ELF-1 (cell line): ENCODE measurements around the gene ELMO2.
A peak's percentile ranks its signal among the peaks of the same experiment; 100 is the strongest.

Experiments used
- DNase-seq: peaks from one replicate; pipeline ENCODE4 v3.0.0-alpha.2; 2016; ENCODE audit warnings: low read depth, low spot score

ELMO2 gene

DNA sequence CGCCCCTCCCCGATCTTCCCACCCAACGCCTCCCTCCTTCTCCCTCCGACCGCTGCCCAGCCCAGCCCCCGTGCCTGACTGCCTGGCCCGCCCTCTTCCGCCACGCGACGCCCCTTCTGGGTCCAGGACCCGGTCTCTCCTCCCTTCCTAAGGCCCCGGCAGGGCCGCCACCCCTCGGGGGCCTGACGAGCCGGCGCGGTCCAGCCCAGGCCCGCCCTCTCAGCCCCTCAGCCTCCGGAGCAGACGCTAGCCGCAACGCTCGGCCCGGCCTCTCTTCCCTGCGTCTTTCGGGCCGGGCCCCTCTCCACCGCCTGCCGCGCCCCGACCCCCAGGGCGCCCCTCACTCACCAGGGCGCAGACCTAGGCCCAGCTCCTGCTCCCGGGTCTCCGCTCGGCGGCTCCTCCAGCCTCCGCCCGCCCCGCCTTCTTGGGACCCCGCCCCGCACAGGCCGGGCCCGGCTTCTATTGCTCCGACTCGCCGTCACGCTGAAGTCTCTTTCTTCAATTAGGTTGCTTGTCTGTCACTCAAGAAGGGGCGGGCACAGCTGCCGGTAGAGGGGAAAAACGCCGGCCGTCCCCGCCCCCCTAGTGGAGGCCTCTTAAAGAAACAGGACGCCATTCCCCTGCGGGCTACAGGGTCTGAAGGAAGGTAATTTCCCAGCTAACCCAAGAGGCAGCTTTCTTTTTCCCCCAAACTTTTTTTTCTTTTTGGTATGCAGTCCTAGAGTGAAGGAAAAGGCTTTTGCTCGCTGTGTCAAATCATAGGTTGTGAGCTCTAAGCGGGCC is at the start of gene ELMO2:
TSS of gene ELMO2 (minus strand) at position 416 of the 786 bp plus-strand sequence. CDS start 12,133 bp downstream, outside the sequence.
- DNase-seq, result peak; percentile 99

DNA sequence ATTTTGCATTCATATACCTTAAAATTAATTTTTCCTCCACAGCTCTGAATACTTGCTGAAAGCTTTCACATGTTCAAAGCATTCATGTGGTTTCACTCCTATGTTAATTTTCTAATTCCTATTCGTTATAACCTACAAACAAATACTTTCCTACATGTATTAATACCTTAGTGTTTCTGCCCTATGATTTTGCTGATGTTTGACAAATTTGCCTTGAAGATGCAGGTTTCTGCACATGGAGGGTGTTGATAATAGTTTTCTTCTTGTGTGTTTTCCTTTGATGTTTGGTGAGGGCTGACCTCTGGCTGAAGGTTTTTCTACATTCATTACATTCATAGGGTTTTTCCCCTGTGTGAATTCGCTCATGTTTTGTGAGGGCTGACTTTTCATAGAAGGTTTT is 49.3 kb upstream of the ELMO2 start:
- no peak for DNase-seq

- no peak for DNase-seq
Measured at GRCh38 chr20:46446851-46447250, 40.4 kb upstream of the ELMO2 start.

DNA sequence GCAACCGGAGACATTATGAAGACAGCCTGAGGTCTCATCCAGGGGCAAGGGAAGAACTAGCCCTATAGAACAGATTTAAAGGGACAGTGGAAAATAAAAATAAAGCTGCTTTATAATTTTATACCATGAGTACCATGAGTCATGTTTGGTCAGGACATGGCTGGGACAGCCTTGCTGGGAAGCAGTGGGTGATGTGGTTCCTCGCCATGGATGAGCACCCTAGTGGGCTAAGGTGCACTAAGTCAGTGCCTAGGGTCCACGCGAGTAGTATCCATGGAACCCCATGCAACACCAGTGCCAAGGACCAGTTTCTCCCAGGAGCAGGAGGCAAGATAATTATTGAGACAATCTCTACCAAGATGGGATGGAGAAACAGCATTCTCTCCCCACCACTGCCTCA is 33.4 kb upstream of the ELMO2 start:
- no peak for DNase-seq

GRCh38 chr20:46438156-46438750 is 31.8 kb upstream of the ELMO2 start:
- peak; percentile 37 for DNase-seq

- no peak for DNase-seq
Measured at GRCh38 chr20:46435146-46435545, 28.7 kb upstream of the ELMO2 start.

DNA sequence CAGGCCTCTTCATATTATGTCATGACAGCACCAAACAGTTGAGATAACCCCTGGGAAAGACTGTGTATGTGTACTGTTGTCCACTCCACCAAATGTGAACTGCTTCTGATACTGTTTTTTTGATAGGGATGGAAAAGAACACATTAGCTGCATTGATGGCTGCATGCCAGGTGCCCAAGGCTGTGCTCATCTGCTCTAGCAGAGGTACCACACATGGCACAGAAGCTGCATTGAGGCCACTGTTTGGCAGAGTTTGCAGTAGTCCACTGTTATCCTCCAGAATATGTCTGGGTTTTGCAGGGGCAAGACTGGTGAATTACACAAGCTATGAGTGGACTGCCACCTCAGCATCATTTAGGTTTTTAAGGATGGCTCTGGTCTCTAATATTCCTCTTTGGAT is 28.2 kb upstream of the ELMO2 start:
- DNase-seq, result no peak

DNA sequence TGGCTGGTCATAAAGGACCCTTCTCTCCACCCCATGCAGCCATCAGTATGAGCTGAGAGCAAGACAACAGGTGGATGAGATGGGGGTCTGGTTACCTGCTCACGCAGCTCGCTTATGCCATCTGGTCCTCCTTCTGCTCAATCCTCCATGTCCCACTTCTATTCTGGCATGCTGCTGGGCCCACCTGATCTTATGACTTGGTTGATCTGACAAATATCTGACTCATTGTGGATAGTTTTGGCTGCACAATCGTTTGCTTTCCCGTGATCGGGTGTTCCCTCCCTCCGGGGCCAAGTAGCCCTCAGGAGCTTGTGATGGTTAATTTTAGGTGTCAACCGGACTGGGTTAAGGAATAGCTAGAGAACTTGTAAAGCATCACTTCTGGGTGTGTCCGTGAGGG is 26.6 kb upstream of the ELMO2 start:
- DNase-seq, result no peak

GRCh38 chr20:46430921-46431712 is 24.7 kb upstream of the ELMO2 start:
- DNase-seq, result no peak

- DNase-seq, result no peak
Measured at GRCh38 chr20:46427384-46427783, 21.0 kb upstream of the ELMO2 start.

- DNase-seq, result no peak
Measured at GRCh38 chr20:46423882-46424482, 17.6 kb upstream of the ELMO2 start.

- DNase-seq, result no peak
Measured at GRCh38 chr20:46423342-46423741, 16.9 kb upstream of the ELMO2 start.

GRCh38 chr20:46420878-46421277 is 14.5 kb upstream of the ELMO2 start:
- DNase-seq, result no peak

DNA sequence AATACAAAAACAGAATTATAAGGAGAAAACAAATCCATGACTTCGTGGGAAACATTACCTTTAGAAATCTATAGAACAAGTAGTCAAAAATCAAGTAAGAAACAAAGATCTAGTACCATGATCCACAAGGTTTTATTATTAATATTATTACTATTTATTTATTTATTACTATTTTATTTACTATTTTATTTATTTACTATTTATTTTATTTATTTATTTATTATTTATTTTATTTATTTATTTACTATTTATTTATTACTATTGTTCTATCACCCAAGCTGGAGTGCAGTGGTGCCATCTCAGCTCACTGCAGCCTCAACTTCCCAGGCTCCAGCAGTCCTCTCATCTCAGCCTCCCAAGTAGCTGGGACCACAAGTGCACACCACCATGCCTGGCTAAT is 13.5 kb upstream of the ELMO2 start:
- DNase-seq, result no peak

GRCh38 chr20:46416839-46417238 is 10.4 kb upstream of the ELMO2 start:
- no peak for DNase-seq

- DNase-seq, result no peak
Measured at GRCh38 chr20:46416421-46416820, 10.0 kb upstream of the ELMO2 start.

GRCh38 chr20:46415773-46416172 is 9.4 kb upstream of the ELMO2 start:
- no peak for DNase-seq

DNA sequence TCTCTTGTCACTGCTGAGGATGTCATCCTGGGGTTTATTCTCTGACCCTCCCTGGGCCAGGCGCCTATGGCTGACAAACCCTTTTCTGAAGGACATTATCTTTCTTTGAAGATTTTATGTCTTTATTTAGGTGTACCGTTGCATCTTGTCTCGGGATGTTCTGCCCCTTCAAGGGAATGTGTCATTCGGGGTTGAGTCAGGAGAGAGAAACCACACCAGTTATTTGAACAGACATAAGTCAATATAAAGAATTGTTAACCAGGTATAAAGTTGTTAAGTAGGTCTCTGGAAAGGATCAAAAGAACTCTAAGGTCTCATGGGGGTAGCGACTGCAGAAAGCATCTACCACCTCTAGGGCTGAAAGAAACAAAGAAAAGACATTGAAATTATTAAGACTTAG is 8.2 kb upstream of the ELMO2 start:
- no peak for DNase-seq

DNA sequence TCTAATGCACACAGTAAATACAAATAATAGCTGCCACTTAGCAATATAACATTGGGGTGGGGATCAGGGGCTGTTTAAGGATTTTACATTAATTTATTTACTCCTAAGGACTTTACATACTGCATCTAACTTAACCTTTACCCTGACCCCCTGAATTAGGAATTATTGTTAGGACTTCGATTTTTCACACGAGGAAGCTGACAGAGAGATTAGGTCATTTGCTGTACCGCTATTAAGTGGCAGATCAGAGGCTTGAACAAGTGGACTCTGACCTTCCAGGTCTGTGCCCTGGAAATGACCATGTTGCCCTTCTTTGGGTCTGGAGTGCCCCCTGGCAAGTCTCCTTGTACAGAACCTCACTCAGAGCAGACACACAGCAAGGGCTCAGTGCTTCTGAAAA is 5.2 kb upstream of the ELMO2 start:
- DNase-seq, result no peak

- DNase-seq, result peak; percentile 38
Measured at GRCh38 chr20:46408281-46408731, 1.9 kb upstream of the ELMO2 start.

DNA sequence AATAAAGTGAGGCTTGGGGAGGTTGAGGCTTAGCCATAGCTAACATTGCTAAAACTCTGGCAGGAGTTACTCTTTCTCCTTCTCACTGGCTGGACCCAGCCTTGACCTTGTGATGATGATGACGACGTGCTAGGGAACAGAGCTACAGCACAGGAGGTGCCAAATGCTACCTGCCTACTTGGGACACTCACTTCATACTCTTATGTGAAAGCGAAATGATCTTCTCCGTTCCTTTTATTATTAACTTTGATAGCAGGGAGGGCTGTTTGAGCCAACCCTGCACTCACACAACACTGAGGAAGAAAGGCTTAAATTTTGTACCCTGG is 1.2 kb upstream of the ELMO2 start:
- DNase-seq, result no peak

- peak; percentile 14 for DNase-seq
Measured at GRCh38 chr20:46406986-46407670, 713 bp upstream of the ELMO2 start.
